GM12874 (cell line): ENCODE measurements around the gene ZNF93.

Experiments
- TF ChIP-seq, protein P1 (sequence below): IDR thresholded peaks from 2 replicates; pipeline ENCODE4 v1.5.1; 2011; ENCODE audit warnings: low read depth, mild to moderate bottlenecking, control low read depth, low read length, moderate library complexity; ENCODE audit not compliant: insufficient read depth

ZNF93 gene

DNA sequence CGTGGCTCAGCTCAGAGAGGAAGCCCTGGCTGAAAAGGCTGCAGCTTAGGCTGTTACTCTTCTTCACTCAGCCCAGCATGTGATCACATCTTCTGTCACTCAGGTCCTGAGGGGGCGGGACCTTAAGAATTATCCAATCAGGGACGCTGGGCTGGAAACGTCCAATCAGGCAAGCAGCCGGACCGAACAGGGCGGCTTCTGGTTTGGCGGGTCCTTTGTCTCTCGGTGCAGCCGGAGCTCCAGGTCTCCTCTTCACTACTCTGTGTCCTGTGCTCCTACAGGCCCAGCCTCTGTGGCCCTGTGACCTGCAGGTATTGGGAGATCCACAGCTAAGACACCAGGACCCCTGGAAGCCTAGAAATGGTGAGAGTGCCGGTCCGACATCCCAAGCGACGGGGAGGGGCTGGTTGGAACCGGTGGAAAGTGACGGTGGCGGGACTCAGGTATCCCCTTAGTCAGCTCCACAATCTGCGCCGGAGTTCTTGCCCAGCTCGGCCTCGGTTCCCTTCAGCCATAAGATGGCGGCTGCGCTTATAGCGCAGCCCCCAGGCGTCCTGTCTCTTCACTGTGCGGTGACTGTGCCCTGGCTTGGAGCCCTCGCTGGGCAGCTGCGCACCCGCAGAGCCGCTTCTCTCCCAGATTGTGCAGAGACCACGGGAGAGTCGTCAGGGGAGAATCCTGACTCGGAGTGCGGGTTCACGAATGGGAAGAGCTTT is at the start of gene ZNF93:
Gene ZNF93 (plus strand): TSS at position 218 of the 716 bp plus-strand sequence. CDS start 143 bp downstream, at position 361.
- TF ChIP-seq, protein P1, sequence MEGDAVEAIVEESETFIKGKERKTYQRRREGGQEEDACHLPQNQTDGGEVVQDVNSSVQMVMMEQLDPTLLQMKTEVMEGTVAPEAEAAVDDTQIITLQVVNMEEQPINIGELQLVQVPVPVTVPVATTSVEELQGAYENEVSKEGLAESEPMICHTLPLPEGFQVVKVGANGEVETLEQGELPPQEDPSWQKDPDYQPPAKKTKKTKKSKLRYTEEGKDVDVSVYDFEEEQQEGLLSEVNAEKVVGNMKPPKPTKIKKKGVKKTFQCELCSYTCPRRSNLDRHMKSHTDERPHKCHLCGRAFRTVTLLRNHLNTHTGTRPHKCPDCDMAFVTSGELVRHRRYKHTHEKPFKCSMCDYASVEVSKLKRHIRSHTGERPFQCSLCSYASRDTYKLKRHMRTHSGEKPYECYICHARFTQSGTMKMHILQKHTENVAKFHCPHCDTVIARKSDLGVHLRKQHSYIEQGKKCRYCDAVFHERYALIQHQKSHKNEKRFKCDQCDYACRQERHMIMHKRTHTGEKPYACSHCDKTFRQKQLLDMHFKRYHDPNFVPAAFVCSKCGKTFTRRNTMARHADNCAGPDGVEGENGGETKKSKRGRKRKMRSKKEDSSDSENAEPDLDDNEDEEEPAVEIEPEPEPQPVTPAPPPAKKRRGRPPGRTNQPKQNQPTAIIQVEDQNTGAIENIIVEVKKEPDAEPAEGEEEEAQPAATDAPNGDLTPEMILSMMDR: no peak

DNA sequence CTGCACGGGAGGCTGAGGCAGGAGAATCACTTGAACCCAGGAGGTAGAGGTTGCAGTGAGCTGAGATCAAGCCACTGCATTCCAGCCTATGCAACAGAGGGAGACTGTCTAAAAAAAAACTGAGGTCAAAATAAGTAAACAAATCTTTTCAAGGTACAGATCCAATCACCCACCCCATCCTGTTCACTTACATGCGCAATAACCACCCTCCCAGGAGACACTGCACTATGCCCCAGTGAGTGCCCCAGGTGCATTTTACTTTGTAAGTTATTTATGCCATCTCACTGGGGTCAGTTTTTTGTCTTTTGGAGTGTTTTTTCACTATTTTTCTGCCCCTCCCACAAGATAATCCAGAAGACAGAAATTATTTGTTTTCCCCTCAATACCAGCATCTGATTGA is 42.0 kb upstream of the ZNF93 start:
- TF ChIP-seq, protein P1: no peak

DNA sequence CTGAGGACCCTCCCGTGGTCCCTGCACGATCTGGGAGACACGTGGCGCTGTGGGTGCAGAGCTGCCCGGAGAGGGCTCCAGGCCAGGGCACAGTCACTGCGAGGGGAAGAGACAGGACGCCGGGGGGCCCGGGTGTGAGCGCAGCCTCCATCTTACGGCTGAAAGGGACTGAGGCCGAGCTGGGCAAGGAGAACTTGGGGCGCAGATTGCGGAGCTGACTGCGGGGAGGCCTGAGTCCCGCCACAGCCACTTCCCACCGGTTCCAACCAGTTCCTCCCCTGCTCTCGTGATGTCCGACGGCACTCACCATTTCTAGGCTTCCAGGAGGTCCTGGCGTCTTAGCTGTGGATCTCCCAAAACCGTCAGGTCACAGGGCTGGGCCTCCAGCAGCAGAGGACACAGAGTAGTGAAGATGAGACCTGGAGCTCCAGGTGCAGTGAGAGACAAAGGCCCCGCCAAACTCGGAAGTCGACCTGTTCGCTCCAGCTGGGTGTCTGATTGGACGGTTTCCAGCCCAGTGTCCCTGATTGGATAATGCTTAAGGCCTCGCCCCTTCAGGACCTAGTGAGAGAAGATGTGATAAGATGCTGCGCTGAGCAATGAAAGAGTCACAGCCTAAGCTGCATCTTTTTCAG is 39.9 kb upstream of the ZNF93 start:
- TF ChIP-seq, protein P1: no peak

DNA sequence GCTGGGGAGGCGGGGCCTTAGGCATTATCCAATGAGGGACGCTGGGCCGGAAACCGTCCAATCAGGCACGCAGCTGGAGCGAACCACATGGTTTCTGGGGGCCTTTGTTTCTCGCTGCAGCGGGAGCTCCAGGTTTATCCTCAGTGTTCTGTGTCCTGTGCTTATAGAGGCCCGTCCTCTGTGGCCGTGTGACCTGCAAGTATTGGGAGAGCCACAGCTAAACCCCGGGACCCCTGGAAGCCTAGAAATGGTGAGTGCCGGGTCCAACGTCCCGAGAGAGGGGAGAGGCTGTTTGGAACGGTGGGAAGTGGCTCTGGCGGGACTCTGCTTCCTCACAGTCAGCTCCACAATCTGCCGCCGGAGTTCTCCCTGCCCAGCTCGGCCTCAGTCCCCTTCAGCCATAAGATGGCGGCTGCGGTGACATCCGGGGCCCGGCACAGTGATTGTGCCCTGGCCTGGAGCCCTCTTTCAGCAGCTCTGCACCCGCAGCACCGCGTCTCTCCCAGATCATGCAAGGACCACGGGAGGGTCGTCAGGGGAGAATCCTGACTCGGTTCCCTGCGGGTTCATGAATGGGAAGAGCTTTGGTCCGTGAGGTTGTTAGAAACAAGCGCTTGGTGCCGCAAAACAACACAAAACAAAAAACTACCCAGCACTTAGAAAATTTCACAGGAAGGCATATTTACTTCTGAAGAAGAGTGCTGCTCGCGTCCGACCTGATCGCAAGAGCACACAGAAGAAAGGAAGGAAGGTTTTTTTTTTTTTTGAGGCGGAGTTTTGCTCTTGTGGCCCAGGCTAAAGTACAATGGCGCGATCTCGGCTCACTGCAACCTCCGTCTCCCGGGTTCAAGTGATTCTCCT is 34.8 kb upstream of the ZNF93 start, which contains the start of gene ZNF253:
Gene ZNF253 (plus strand): TSS at position 133 of the 861 bp plus-strand sequence. CDS start 115 bp downstream, at position 248.
- TF ChIP-seq, protein P1: no peak

DNA sequence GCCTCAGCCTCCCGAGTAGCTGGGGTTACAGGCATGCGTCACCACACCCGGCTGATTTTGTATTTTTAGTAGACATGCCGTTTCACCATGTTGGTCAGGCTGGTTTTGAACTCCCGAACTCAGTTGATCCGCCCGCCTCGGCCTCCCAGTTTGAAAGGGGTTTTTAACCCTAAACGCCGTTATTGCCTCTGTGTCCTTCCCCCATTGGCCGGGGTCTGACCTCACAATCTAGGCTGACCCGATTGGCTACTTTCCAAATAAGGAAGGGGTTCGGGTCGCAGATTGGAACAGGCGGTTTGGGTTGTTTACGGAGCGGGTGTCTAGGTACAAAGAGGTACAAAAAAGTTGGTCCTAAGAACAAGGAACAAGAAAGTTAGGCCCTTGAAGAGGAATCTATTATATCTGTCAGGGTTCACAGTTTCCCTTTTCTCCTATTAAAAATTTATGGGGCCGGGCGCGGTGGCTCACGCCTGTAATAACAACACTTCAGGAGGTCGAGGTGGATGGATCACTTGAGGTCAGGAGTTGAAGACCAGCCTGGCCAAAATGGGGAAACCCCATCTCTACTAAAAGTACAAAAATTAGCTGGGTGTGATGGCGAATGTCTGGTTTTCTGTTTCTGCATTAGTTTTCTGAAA is 34.0 kb upstream of the ZNF93 start:
- TF ChIP-seq, protein P1: no peak

DNA sequence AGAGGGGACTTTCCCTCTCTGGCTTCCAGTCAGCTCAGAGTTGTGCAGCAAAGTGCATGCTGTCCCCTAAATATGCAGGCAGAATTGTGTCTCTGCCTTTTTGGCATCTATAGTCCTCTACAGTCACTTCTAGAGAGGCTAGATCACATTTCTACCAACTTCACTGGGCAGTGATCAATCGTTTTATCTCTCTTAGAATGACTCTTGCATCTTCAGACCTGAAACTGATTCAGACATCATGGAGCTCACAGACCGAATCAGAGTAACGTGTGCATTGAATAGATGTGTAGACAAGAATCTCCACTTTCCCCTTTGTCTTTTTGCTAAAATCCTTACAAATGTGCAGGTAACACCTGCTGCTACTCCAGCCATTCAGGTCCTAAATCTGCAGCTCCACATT is 28.8 kb upstream of the ZNF93 start:
- TF ChIP-seq, protein P1: no peak
